IPS DF 4.7 (cell line): ENCODE data around the gene HOXB8.

Experiments
- DNase-seq: peaks from one replicate; pipeline ENCODE4 v3.0.0-alpha.2; 2013; ENCODE audit warnings: low spot score; ENCODE audit errors: extremely low read depth

The HOXB8 gene

DNA sequence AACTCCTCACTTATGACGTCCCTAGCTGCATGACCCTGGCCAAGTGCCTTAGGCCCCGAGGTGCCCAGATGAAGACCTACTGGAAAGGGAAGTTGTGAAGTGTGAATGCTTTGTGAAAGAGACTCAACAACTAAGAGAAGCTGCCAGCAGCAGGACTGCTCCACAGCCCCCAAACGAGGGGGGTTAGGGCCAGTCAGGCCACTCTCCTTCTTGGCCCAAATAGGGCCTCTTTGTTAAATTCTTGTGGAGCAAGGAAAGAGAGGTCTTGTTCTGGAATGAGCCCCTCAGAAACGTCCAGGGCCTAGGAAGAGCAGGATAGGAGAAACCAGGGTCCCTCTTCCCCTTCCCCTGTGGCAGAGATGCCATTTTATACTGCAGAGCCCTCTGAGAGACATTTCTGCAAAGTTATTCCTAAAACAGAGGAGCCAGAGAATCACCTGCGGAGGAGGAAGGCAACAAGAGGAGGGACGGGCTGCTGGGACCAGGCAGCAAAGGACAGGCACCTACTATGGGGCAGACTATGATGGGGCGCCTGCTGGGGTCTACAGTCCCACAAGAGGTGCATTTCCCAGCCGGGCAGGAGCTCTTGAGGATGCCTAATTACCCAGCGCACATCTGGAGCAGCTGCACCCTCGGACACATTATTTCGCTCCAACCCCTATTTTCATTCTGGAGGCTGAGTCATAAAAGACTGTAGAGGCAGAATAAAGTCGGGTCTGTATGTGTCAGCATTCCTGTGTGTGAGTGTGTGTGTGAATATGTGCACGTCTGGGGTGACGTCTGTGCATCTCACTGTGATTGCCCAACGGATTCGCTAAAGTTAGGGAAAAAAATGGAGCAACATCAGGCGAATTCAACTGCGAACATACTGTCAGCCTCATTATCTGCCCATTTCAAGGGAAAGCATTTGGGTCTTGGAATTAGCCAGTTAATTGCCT lies 22.5 kb upstream of the HOXB8 start:
- no peak for DNase-seq

DNA sequence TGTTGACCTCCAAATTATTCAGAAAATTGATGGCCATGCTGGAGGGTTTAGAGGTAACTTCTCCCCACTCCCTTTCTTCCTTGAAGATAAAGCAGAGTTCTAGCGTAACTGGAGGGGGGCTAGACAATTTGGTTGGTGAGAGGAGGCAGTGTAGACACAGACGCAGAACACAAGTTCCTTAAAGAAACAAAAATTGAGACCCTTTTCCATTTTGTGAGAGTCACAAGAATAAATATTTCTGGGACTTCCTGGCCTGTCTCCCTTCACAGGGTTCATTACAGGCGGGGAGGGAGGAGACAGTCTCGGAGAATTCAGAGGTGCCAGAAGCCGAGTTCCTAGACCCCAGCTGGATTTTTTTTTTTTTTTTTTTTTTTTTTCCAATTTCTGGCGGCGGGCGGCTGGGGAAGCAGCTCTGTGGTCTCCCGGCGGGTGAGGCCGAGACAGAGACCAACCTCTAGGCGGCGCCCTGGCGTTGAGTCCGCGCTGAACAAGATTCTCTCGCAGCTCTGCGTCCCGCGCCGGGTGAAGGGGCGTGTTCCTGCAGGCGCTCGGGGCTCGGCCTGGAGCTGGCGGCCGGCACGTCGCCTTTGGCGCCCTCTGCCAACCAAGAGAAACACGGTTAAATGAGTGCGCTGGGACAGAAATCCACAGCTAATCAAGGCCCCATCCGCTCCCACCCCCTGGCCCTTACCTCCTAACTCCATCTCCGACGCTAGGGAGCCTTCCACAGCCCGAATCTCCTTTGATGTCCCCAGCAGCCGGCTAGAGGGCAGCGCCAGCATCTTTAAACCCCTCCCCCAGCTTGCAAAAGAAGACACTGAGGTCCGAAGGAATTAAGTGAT lies 21.3 kb upstream of the HOXB8 start:
- DNase-seq = no peak

DNA sequence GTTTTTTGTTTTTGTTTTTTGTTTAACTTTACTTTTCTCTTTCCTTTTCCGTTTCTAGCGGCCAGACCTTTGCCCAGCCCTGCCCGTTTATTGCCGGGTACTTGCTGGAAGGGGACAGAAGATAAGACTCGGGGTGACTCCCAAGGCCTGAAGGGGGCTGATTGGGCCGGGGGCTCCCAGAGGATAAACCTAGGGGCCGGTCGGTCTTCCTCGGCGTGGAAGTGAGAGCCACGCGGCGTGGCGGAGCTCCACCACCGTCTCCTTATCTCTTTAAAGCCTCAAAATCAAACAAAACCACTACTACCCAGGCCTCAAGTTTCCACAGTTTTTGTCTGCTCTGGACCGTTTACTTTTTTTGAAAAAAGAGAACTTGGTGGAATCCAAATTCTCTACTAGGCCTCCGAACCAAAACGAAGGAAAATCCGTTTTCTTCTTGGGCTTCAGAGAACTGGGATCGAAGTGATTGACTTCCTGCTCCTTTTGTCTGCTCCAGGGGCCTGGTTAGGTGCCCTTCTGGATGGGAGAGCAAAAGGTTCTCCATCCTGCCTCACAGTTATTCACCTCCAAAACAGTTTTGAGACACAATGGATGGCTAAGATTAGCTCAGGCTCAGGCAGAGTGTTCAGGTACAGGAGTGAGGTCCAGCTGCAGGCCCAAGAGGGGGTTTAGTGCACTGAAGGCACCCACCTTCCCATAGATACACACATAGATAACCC lies 19.6 kb upstream of the HOXB8 start:
- DNase-seq = no peak

DNA sequence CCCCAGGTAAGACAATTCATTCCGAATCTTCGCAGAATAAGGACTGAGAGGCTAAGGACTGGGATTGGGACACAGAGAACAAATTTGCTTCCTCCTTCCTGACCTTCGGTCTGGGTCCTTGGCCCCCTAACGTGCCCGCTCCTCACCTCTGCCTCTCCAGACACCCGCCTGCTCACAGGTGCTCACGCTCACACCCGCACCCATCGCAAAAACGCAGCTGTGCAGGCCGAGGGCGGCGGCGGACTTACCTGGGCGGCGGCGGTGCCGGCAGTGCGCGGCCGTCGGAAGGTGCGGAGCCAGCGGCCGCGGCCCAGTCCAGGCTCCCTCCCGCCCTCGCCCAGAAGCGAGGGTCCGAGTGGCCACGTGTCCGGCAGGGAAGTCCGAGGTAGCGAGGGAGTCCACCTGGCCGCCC lies 18.2 kb upstream of the HOXB8 start:
- DNase-seq = no peak

DNA sequence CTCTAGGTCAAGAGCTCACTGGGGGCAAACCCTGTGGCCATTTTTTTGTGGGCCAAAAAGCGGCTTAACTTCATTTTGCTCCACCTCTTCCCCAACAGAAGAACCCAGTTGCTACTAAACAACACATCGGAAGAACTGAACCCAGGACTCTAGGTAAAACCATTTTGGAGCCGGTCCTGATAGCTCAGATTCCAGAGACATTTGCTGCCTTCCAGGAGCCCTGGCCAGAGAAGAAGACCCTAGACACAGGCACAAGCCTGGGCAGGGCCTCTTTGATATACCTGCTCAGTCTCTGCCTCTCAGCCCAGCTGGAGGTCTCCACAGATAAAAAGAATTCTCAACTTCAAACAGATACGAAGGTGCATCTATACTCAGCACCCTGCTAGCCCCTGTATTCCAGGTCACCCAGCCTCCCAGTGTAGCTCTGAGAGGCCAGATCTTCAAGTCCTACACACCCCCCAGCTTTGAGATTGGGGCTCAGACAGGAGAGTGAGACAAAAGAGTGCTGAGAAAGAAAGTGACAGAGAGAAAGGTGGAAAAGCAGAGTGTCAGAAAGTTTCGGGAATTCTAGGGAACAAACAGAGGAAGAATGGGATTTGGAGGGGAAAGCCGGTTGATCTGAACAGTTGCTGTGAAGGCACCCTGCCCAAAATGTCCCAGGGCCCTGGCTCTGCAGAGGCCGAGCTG lies 17.6 kb upstream of the HOXB8 start:
- no peak for DNase-seq

DNA sequence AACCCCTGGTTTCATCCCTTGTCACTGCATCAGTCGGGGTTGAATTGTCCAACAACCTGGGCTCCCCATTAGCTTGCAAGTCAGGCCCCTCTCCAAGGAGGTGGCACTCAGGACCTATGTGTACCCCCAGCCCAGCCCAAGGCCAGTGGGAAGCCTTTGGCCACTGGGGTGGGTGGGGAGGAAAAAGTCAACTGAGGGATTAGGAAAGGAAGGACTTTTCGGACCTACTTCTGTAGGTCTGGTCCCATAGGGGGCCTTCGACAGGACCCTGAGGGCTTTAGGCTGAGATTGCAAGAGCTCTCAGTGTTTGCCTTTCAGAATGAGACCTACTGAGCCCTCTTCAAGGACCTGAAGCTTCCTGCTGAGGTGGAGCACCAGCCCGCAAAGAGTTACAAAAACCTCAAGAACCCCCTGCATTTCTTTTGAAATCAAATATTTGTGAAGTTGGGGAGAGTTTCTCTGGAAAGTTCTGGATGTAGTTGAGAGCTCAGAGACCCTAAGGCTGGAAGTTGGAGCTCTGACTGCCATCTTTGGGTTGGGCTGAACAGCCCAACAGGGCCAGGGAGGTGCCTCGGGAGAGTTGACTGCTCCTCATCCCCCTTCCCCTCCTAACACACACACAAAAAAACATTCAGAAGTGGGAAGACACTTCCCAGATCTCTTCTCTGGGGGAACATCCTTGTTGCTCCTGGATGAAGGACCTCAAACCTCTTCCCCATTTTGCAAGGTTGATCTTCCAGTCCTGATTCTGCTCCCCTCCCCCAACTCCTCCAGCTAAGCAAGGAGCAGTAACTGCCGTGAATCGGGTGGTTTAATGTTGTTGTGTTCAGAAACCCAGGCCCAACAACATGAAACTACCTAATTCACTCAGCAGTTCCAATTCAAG lies 16.8 kb upstream of the HOXB8 start:
- no peak for DNase-seq

DNA sequence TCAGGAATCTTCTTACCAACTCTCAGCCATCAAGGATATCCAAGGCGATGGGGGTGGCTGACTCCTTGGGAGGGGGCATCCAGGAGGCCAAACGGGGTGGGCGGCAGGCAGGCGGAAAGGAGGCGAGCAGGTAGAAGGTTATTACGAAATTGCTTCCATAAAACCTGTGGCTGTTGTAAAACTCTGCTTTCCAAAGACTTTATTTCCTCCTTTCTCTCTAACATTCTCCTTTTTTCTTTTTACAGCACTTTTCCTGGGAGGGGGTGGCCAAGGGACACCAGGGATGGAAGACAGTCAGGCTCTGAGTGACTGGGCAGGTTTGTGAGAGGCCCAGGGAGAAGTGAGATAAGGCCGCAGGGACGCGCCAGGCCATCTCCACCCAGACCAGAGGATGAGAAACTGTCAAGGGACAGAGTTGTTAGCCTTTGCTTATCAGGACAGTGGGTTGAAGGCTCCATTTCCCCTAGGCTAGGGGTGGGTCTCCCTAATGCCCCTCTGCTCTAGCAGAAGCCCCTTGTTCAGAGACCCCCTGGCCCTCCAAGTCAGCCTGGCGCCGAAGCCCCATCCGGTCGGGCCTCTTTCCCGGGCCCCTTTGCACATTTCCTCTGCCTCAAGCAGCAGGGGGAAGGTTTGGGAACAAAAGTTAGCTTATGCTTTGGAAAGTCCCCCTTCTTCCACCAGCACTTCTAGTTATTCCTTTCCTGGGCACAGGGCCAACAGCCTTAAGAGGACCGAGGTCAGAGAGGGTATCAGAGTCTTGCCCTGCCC lies 16.0 kb upstream of the HOXB8 start:
- DNase-seq = no peak

DNA sequence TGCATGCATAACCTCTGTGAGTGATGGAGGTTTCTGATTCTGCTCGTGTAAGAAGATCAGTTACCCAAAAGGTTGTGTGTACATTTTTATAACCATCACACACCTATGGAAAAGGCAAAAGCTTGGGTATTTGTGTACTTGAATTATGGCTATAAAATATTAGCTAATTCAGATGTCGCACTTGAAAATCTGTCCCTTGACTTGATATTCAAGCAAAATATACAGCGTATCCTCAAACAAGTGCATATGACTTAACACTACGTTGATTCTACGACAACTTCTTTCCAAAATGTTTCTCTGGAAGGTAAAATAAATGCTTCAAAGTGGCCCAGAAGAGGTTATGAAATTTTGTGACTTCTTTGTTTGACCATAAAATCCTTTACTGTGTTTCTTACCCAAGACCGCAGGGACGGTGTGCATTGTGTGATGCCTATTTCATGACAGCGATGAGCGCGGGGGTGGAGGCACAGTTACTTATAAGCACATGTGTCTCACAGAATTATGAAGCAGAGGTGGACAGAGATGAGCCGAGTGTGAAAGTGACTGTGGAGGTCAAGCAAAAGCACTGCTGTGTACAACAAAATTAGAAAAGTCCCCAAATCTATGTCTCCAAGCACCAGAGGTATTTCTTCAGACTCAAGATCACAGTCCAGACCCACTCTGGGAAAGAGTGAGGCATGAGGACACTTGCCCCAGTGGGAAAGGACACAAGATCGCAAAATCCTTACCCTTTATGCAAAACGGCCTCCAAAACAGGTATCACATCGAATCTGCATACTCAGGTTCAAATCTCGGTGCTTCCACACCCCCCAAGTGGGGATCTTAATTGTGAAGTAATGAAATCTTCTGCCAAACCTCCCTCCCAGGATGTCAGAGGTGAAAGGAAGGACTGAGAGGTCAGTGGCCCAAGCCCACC lies 15.2 kb upstream of the HOXB8 start:
- no peak for DNase-seq

DNA sequence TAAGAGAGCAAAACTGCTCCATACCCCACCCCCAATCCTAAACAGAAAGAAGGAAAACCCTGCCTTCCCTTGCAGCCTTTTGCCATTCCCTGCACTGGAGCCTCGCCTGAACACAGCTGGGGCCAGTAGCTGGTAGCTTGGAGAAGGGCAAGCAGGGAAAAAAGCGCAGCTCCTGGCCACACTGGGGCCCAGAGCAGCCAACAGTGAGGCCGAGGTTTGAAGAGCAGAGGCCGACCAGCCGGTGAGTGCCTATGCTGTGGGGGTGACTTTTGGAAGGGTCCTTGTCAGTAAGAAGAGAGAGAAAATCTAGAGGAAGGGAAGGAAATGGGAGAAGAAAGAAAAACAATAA lies 14.3 kb upstream of the HOXB8 start:
- DNase-seq = no peak

DNA sequence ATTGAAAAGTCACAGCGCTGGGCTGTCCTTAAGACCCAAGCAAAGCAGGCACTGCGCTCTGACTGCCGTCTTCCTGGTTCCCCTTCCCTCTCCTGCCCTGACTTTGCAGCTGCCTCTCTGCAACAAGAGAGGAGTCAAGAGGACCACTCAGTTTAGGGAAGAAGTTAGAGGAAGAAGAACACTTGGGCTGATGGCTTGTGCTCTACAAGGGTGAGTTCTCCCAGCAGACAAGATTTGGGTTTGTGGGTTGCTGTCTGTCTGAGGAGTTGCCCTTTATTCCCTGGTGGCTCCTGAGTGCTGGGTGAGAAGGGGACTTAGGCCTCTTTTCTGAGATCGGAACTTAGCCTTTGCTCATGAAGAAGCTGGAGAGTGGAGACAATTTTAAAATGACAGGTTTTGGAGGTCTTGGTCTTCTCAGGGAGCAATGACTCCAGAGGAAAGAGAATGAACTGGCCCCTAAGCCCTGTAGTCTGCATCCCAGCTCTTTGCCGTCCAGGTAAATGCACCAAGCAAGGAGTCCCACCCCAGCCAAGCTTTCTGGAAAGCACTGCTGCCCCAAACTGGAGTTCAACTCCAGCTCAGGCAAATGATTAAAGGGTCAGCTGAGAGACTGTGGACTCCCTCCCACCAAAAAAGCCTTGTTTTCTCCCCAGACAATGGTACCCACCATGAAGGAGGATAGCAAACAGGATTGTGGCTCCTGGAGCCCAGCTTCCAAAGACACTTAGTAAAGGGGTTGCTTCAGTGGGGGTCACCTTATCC lies 13.7 kb upstream of the HOXB8 start:
- no peak for DNase-seq

DNA sequence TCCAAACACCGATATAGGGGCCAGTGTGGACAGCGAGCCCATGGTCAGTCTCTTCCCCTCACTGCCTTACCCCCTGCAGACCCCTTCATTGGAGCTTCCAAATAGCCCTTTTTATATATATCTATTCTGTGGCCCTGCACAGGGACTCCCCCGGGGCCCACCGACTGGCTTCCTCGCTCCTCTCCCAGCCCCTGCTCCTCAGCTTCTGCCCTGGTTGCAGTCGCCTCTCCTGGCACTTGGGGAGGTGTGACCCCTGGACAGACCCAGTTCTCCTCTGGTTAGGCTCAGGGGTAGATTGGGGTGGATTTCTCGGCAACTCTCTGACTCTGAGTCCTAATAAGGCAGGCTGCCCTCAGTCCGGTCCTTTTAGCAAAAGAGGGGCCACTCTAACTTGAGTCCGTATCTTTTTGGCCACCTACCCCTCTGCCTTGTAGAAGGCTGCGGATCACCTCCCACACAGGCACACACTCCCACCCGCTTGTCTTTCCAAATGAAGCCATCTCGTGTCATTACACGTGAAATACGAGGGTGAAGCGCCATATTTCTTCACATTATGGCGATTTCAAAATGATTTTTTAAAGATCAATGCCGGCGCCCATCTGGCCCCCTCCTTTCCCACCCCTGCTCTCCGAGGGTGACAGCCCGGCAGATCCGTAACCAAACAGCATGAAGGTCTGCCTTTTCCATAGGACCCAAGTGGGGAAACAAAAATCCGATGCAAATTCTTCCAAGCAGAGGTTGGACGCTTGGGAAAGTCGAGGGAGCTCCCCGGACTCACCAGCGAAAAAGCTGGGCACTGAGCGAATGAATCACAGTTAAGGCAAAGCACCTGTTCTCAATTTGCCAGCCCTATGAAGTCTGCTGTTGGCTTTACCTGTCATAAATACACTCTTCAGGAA lies 12.8 kb upstream of the HOXB8 start:
- no peak for DNase-seq

DNA sequence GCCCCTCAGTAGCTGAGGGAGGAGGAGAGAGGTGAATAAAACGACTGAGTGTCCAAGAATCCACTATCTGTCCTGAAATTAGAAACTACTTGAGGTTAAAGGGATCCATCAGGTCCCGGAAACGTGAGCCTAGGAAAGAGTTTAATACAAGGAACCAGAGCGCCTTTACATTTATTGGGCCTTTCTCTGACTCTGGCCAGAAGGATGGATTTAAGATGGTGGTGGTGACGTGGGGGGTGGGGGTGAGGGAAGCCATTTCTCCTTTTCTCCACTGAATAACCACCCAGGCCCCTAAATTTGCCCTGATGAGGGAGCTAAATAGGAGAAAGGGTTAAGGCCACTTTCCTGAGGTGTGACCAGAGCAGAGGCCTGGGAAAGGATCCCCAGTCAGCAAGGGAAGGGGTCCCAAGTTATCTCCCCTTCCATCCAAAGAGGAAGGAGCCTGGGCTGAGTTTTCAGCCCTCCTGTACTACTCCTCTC lies 12.1 kb upstream of the HOXB8 start:
- DNase-seq = no peak

DNA sequence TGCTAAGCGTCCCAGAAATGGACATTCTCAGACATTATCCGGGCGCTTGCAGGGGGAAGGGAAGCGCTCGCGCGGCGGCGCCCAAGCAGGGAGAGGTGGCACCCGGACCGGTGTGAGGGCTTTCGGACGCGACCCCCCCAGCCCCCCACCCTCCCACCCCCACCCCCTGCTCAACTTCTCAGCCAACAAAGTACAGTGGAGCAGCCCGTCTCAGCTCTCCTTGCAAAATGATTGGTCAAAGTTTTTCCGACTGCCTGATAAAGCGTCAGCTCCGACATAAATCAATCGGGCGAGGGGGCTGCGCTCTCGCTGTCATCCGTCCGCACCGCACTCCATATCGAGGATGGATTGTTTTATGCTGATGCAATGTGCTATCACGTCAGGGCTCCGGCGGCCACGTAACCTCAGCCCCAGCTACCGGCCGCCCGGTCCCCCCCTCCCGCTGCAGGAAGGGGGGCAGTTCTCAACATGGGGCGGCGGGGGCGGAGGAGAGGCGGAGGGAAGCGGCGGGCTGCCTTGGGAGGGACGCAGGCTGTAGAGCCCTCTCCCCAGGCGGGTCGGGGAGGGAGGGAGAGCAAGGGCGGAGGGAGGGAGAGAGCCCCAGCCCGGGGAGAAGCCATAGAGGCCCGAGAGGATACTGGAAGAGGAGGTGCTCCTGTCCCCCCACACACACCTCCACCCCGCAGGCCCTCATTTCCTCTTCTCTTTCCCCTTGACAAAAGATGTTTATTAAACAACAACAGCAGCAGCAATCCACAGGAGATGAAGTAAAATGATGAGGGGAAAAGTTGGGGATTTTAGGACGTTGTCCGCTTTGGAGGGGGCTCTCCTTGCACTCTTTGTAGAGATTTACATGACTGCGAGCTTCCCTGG lies 11.4 kb upstream of the HOXB8 start, which contains the start of gene HOXB9:
HOXB9 (minus strand) TSS at position 114 of the 873 bp plus-strand sequence; CDS start at position 25, 89 bp downstream.
- DNase-seq = no peak

DNA sequence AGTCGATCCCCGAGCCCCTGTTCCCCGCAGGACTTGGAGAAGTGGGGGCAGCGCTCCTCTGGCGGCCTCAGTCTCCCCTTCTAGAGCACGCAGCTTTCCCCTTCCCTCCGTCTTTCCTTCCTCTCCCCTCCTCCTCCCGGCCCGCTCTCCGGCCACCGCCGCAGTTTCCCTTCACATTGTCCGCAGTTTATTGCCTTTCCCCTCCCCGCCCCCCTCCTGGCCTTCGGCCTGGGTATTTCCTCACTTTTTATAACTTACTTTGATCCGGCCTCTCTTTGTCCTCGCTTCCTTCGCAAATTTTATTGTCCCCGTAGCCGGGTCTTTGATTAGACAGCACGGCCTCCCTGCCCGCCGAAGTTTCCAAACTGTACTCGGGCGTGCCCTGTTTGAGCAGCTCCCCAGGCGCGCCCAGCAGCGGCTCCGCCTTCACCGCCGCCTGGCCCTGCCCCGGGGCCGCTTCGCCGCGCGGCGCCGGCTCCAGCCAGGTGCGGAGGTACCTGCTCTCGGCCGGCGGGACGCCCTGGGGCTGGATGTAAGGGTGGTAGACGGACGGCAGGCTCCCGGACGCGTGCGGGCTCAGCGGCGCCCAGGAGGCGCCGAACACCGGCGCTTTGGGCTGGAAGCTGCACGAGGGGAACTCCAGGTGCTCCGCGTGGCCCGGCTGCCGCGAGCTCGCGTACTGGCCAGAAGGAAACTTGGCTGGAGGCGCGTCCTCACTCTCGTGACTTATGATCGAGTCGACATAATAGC lies 10.6 kb upstream of the HOXB8 start:
- no peak for DNase-seq
